ENCODE results near the gene ZBTB20. TPM values are rescaled to one million over a fixed set of nuclear protein-coding genes. Genes with fewer than 3 reads are reported as not detected.
A peak's percentile ranks its signal among the peaks of the same experiment; 100 is the strongest.

The ZBTB20 gene
- total RNA-seq, 1 experiment from 2014 or later = 10.7 TPM

- Mint-ChIP-seq H3K27ac (ENCODE audit: low read depth, unreplicated experiment) (no peak overlapping the region), H3K4me1 (ENCODE audit: insufficient read depth, unreplicated experiment) (no peaks in the 10 kb centered on the region), H3K9me3 (ENCODE audit: unreplicated experiment) (no peaks in the 10 kb centered on the region), H3K27me3 (ENCODE audit: insufficient read depth, unreplicated experiment) (no peaks in the 10 kb centered on the region), H3K36me3 (ENCODE audit: insufficient read depth, unreplicated experiment) (no peaks in the 10 kb centered on the region), H3K4me3 (ENCODE audit: unreplicated experiment) (no peak overlapping the region)
- TF ChIP-seq CTCF (IDR thresholded peaks at IDR 0.05; ENCODE audit: unreplicated experiment) = no peak
- intact Hi-C loops (cut with micrococcal nuclease) = loop anchor here (5.0 to 10.0 kb wide), 3 partner anchors 144 to 564 kb away; no protein-coding TSS in a partner anchor
- no peak for DNase-seq (ENCODE audit: unreplicated experiment)
- POLR2A ChIA-PET = interaction anchor here (0.5 kb wide), 1 partner anchor 64 kb away, joined by 3 read pairs; no protein-coding TSS in a partner anchor
- no TSS peak for BruUV-seq (replicated peaks)
- CTCF ChIA-PET = interaction anchor here (1.0 kb wide), 1 partner anchor 184 kb away, joined by 3 read pairs; no protein-coding TSS in a partner anchor
These were observed 618.6 kb downstream of the ZBTB20 start for GRCh38 chr3:114528517-114528916.

GRCh38 chr3:114527036-114527644 is 619.9 kb downstream of the ZBTB20 start:
- Mint-ChIP-seq H3K9me3 (ENCODE audit: unreplicated experiment) (no peaks in the 10 kb centered on the region), H3K27ac (ENCODE audit: low read depth, unreplicated experiment) (no peak overlapping the region), H3K27me3 (ENCODE audit: insufficient read depth, unreplicated experiment) (no peaks in the 10 kb centered on the region), H3K4me1 (ENCODE audit: insufficient read depth, unreplicated experiment) (no peaks in the 10 kb centered on the region), H3K36me3 (ENCODE audit: insufficient read depth, unreplicated experiment) (no peaks in the 10 kb centered on the region), H3K4me3 (ENCODE audit: unreplicated experiment) (no peak overlapping the region)
- intact Hi-C loops (cut with micrococcal nuclease) = loop anchor here (5.0 to 10.0 kb wide), 3 partner anchors 142 to 565 kb away; no protein-coding TSS in a partner anchor
- DNase-seq (ENCODE audit: unreplicated experiment) = peak; percentile 30
- peak; percentile 41 for TF ChIP-seq CTCF (IDR thresholded peaks at IDR 0.05; ENCODE audit: unreplicated experiment)
- POLR2A ChIA-PET = interaction anchor here (0.7 kb wide), 1 partner anchor 70 kb away, joined by 3 read pairs; no protein-coding TSS in a partner anchor
- BruUV-seq (replicated peaks) = no TSS peak
- CTCF ChIA-PET = interaction anchor here (0.6 to 2.8 kb wide), 13 partner anchors 9 to 750 kb away, joined by 3 to 18 read pairs (median 4); no protein-coding TSS in a partner anchor

GRCh38 chr3:114525278-114525677 is 621.8 kb downstream of the ZBTB20 start:
- CTCF ChIA-PET = interaction anchor here (0.7 to 2.8 kb wide), 6 partner anchors 13 to 285 kb away, joined by 3 to 18 read pairs (median 3); no protein-coding TSS in a partner anchor

More at GRCh38 chr3:114525278-114525677, 621.8 kb downstream of the ZBTB20 start:
- H3K27me3 Mint-ChIP-seq (ENCODE audit: insufficient read depth, unreplicated experiment) = no peaks in the 10 kb centered on the region
- no TSS peak for BruUV-seq (replicated peaks)
- no peaks in the 10 kb centered on the region for H3K9me3 Mint-ChIP-seq (ENCODE audit: unreplicated experiment)
- H3K27ac Mint-ChIP-seq (ENCODE audit: low read depth, unreplicated experiment) = no peak overlapping the region
- H3K36me3 Mint-ChIP-seq (ENCODE audit: insufficient read depth, unreplicated experiment) = no peaks in the 10 kb centered on the region
- H3K4me3 Mint-ChIP-seq (ENCODE audit: unreplicated experiment) = no peak overlapping the region
- DNase-seq (ENCODE audit: unreplicated experiment) = no peak
- H3K4me1 Mint-ChIP-seq (ENCODE audit: insufficient read depth, unreplicated experiment) = no peaks in the 10 kb centered on the region
- intact Hi-C loops (cut with micrococcal nuclease) = loop anchor here (5.0 to 10.0 kb wide), 3 partner anchors 140 to 567 kb away; no protein-coding TSS in a partner anchor
- POLR2A ChIA-PET = interaction anchor here (0.7 kb wide), 1 partner anchor 461 kb away, joined by 3 read pairs; no protein-coding TSS in a partner anchor
- no peak for TF ChIP-seq CTCF (IDR thresholded peaks at IDR 0.05; ENCODE audit: unreplicated experiment)

All from MCF 10A (cell line).